ENCODE results near the gene AIRE. TPM values are rescaled to one million over a fixed set of nuclear protein-coding genes. Genes with fewer than 3 reads are reported as not detected.
A peak's percentile ranks its signal among the peaks of the same experiment; 100 is the strongest.
"Not testable (repeated sequence)": the region's sequence is repeated elsewhere in the genome, so short reads cannot be mapped to it uniquely, and the experiment has no call there.

AIRE gene
- total RNA-seq, 2 experiments from 2014 or later = 0.27 to 0.30 TPM

GRCh38 chr21:44337941-44338895 lies 52.5 kb downstream of the AIRE start:
- peak overlapping the region; percentile 47 for H3K4me3 Mint-ChIP-seq
- POLR2A ChIA-PET = no interaction called here
- peak; percentile 51 for DNase-seq
- peak overlapping the region; percentile 76 for H3K27ac Mint-ChIP-seq
- H3K36me3 Mint-ChIP-seq (ENCODE audit: low read depth) = peaks cover 2% of the 10 kb centered on the region
- H3K4me1 Mint-ChIP-seq = peaks cover 26% of the 10 kb centered on the region
- H3K9me3 Mint-ChIP-seq = no peaks in the 10 kb centered on the region
- no peaks in the 10 kb centered on the region for H3K27me3 Mint-ChIP-seq
- CTCF ChIA-PET = interaction anchor here (1.0 kb wide), 2 partner anchors 114 to 325 kb away, joined by 3 read pairs; no protein-coding TSS in a partner anchor

DNA sequence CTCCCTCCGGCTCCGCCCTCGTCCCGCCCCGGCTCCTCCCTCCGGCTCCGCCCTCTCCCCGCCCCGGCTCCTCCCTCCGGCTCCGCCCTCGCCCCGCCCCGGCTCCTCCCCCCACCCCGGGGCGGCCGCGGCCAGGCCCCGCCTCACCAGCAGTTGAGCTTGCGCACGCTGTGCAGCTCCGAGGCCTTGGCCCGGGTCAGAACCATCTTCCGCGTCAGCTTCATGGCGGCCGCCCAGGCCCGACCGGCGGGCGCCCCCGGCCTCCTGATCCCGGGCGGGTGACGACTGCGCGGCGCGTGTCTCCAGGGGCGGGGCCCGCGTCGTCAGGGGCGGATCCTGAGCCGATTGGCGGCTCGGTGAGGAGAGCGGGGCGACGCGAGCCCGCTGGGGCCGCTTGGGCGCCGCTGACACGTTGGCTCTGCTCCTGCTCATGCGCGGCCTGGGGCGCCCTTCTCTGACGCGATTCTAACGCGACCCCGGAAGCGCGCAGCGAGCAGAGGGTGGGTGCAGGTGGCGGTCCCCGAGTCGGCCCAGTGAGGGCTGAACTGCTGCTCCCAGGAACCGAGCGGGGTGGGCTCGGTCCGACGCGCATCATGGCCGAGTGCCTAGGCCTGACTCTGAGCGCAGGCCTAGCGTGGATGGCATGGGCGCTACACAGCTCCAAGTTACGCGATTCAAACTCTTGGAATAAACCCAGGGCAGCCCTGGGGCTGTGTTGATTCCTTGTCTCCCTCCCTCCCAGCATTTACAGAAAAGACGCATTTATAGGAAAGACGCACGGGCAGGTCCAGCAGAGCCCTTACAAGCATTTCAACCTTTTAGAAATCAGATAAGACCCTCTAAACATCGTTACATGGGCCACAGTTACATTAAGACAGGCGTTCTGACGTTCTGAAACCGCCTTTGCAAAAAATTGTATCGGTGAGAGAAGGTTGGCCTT lies 53.6 kb downstream of the AIRE start, which contains the start of gene CFAP410:
TSS of gene CFAP410 (minus strand) at position 420 of the 940 bp plus-strand sequence. CDS start at position 224, 196 bp downstream.
- H3K4me1 Mint-ChIP-seq = peaks cover 26% of the 10 kb centered on the region
- peak within 1 kb of the TSS; percentile 89 for H3K4me3 Mint-ChIP-seq
- no peaks in the 10 kb centered on the region for H3K9me3 Mint-ChIP-seq
- H3K27me3 Mint-ChIP-seq = no peaks in the 10 kb centered on the region
- peaks cover 2% of the 10 kb centered on the region for H3K36me3 Mint-ChIP-seq (ENCODE audit: low read depth)
- POLR2A ChIA-PET = no interaction called here
- CTCF ChIA-PET = interaction anchor here (1.0 to 1.4 kb wide), 3 partner anchors 113 to 326 kb away, joined by 3 read pairs; no protein-coding TSS in a partner anchor
- H3K27ac Mint-ChIP-seq = peak within 1 kb of the TSS; percentile 96
- DNase-seq = peak; percentile 94

DNA sequence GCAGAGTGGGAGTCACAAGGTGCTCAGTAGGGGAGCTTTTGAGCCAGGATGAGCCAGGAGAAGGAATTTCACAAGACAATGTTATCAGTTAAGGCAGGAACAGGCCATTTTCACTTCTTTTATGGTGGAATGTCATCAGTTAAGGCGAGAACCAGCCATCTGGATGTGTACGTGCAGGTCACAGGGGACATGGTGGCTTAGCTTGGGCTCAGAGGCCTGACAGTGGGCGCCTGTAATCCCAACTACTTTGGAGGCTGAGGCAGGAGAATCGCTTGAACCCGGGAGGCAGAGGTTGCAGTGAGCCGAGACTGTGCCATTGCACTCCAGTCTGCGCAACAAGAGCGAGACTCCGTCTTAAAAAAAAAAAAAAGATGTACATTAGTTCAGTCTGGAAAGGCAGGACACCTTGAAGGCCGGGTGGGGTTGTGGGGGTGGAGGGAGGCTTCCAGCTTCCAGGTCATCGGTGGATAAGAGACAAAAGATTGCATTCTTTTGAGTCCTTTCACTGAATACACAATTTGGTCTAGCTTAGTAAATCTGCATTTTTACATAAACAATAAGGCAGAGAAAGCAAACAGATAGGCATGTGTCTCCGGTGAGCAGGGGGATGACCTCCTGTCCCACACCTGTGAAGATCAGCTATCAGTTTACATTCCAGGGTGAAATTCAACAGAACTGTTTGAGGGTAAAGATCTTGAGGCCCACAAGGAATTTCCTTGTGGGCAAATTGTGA lies 56.2 kb downstream of the AIRE start:
- DNase-seq; H3K4me3 Mint-ChIP-seq; POLR2A ChIA-PET; H3K9me3 Mint-ChIP-seq; H3K27ac Mint-ChIP-seq; H3K27me3 Mint-ChIP-seq; H3K36me3 Mint-ChIP-seq (ENCODE audit: low read depth): not testable (repeated sequence)
- CTCF ChIA-PET = interaction anchor here (0.6 to 1.6 kb wide), 5 partner anchors 10 to 378 kb away, joined by 3 to 6 read pairs (median 4); partner anchors contain the start of gene TRPM2
- peaks cover 26% of the 10 kb centered on the region for H3K4me1 Mint-ChIP-seq

- POLR2A ChIA-PET; H3K36me3 Mint-ChIP-seq (ENCODE audit: low read depth); DNase-seq; H3K4me3 Mint-ChIP-seq; H3K27me3 Mint-ChIP-seq; H3K27ac Mint-ChIP-seq; H3K9me3 Mint-ChIP-seq: not testable (repeated sequence)
- H3K4me1 Mint-ChIP-seq = peaks cover 18% of the 10 kb centered on the region
- CTCF ChIA-PET = interaction anchor here (1.6 kb wide), 2 partner anchors 10 to 45 kb away, joined by 5 to 6 read pairs; partner anchors contain the start of gene TRPM2
Observed at GRCh38 chr21:44342981-44343380, 57.3 kb downstream of the AIRE start.

- Mint-ChIP-seq H3K4me1 (peaks cover 17% of the 10 kb centered on the region), H3K4me3 (no peak overlapping the region), H3K9me3 (no peaks in the 10 kb centered on the region), H3K27me3 (peaks cover 21% of the 10 kb centered on the region), H3K27ac (no peak overlapping the region), H3K36me3 (ENCODE audit: low read depth) (no peaks in the 10 kb centered on the region)
- ChIA-PET POLR2A (no interaction called here), CTCF (interaction anchor here (2.0 kb wide), 1 partner anchor 9 kb away, joined by 7 read pairs; the partner anchor contains the start of gene TRPM2)
- no peak for DNase-seq
Observed at GRCh38 chr21:44344541-44345183, 59.0 kb downstream of the AIRE start.

DNA sequence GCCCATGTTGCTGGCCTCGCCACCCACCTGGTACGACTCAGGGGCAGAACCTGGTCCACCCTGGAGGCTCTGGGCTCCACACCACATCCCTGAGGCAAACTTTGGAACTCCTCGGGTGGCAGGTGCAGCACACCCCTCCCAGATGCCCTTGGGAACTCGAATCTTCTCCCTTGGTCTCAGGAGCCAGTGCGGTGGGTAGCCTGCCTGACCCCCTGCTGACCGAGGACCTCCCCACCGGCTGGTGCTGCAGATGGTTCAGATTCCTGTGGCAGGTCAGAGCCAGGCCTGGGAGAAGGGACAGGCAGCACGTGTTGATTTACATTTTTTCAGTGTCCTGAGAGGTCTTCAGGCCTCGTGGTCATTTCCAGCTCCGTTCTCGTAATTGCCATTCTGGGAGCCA lies 59.8 kb downstream of the AIRE start:
- ChIA-PET CTCF (interaction anchor here (2.0 kb wide), 1 partner anchor 8 kb away, joined by 7 read pairs; the partner anchor contains the start of gene TRPM2), POLR2A (no interaction called here)
- no peaks in the 10 kb centered on the region for H3K9me3 Mint-ChIP-seq
- H3K27me3 Mint-ChIP-seq = peaks cover 21% of the 10 kb centered on the region
- DNase-seq = no peak
- H3K4me3 Mint-ChIP-seq = no peak overlapping the region
- no peak overlapping the region for H3K27ac Mint-ChIP-seq
- no peaks in the 10 kb centered on the region for H3K36me3 Mint-ChIP-seq (ENCODE audit: low read depth)
- H3K4me1 Mint-ChIP-seq = peaks cover 8% of the 10 kb centered on the region

DNA sequence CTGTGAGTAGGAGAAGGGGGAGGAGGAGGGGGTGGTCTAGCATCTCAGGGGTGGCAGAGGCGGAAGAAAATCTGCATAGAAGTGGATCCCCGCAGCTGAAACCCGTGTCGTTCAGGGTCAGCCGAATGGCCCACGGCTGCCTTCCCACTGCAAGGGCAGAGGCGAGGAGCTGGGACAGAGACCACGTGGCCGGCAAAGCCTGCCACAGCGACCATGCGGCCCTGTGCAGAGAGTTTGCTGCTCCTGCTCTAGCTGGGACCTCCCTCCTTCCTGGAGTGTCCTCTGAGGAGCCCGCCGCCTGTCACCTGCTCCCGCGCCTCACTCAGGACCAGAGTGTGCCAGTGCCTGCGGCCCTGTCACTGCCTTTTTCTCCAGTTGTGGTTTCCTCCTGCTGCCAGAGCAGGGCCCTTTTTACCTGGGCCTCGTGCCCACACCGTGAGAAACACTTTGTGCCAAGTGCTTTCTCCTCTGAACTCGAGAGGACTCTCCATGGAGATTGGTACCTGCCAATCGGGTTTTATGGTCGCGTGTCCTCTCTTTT lies 62.3 kb downstream of the AIRE start:
- Mint-ChIP-seq H3K36me3 (ENCODE audit: low read depth) (no peaks in the 10 kb centered on the region), H3K4me1 (peaks cover 18% of the 10 kb centered on the region), H3K4me3 (no peak overlapping the region), H3K27me3 (peaks cover 24% of the 10 kb centered on the region), H3K27ac (no peak overlapping the region), H3K9me3 (no peaks in the 10 kb centered on the region)
- no peak for DNase-seq
- POLR2A ChIA-PET = no interaction called here
- CTCF ChIA-PET = interaction anchor here (0.7 kb wide), 1 partner anchor 756 kb away, joined by 3 read pairs; no protein-coding TSS in a partner anchor

Other genes with a start within 250 kb of the AIRE start
- 10 to 100 TPM; 24.2 to 29.0 TPM for gene PWP2, start 178.5 kb upstream of the AIRE start, total RNA-seq
- gene GATD3, start 152.2 kb upstream of the AIRE start, total RNA-seq = 10 to 100 TPM; 41.7 to 50.2 TPM
- 1 to 10 TPM; 4.9 to 5.5 TPM for gene ICOSLG, start 44.9 kb upstream of the AIRE start, total RNA-seq
- not detected for gene DNMT3L, start 24.0 kb upstream of the AIRE start, total RNA-seq
- gene PFKL, start 14.2 kb downstream of the AIRE start, total RNA-seq = 100 to 1,000 TPM; 190 to 210 TPM
- gene CFAP410, start 53.5 kb downstream of the AIRE start, total RNA-seq = 10 to 100 TPM; 11.6 to 16.0 TPM
- 10 to 100 TPM; 13.9 to 15.2 TPM for gene TRPM2, start 67.7 kb downstream of the AIRE start, total RNA-seq
- 1 to 10 TPM; 5.0 to 5.1 TPM for gene LRRC3, start 169.6 kb downstream of the AIRE start, total RNA-seq

All from activated CD4-positive, alpha-beta T cell treated with anti-CD3 and anti-CD28 coated beads, Interleukin-2, amount 10 ng/mL, durations not matched to agents 7 days and 5 days (primary cell).